ENCODE measurements around the gene PSME2.

DNA sequence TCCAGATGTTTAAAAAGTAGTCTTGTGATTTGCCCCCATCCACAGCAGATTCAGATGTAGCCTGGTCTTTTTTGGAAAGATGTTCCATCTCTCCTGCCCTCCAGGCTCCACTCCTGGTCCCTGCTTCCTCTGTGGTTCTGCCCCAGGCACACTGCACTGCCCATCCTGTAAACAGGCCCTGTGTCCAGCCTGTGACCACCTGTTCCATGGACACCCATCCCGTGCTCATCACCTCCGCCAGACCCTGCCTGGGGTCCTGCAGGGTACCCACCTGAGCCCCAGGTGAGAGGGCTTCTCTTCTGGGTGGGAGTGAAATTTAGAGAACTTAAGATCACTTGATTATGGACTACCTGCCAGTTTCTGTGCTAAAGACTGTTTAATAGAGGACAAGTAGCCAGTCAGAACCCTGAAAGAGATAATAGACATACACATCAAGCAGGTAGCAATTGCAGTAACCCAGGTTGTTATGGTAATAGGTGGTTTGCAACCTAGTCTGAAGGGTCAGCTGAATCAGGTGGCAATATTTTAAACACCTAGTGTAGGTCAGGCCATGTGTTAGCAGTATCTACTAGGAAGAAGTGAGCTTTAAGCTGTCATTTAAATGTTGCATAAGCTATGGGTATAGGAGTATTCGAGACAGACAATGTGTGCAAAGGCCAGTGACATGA is 3.0 kb upstream of the PSME2 start:
- TF ChIP-seq, protein P1, sequence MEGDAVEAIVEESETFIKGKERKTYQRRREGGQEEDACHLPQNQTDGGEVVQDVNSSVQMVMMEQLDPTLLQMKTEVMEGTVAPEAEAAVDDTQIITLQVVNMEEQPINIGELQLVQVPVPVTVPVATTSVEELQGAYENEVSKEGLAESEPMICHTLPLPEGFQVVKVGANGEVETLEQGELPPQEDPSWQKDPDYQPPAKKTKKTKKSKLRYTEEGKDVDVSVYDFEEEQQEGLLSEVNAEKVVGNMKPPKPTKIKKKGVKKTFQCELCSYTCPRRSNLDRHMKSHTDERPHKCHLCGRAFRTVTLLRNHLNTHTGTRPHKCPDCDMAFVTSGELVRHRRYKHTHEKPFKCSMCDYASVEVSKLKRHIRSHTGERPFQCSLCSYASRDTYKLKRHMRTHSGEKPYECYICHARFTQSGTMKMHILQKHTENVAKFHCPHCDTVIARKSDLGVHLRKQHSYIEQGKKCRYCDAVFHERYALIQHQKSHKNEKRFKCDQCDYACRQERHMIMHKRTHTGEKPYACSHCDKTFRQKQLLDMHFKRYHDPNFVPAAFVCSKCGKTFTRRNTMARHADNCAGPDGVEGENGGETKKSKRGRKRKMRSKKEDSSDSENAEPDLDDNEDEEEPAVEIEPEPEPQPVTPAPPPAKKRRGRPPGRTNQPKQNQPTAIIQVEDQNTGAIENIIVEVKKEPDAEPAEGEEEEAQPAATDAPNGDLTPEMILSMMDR (IDR thresholded peaks at IDR 0.05): no peak
- TF ChIP-seq ZFX (IDR thresholded peaks at IDR 0.05; ENCODE audit: borderline replicate concordance): no peak

Data from 22Rv1 (cell line).